Measurements from ENCODE around the gene TMEM150A. TPM values are rescaled to one million over a fixed set of nuclear protein-coding genes. Genes with fewer than 3 reads are reported as not detected.

TMEM150A gene
- total RNA-seq (6.3 TPM), polyA plus RNA-seq (39.0 TPM)

- Histone ChIP-seq H3K36me3 (ENCODE audit: insufficient read depth) (no peaks in the 10 kb centered on the region), H3K4me1 (ENCODE audit: insufficient read depth) (no peaks in the 10 kb centered on the region), H3K27ac (ENCODE audit: low read depth) (peak within 1 kb of the TSS; percentile 51), H3K4me3 (ENCODE audit: low read depth, low read length) (peak within 1 kb of the TSS; percentile 62)
- WGBS, result under 1% methylated on average over 73 of the region's 73 CpGs
- DNase-seq (ENCODE audit: extremely low spot score), result peak; percentile 80
These were observed at the start of gene TMEM150A for GRCh38 chr2:85602476-85603234. TMEM150A (minus strand) TSS chr2:85602698; CDS start chr2:85601948, 750 bp downstream.

- no peak for DNase-seq (ENCODE audit: extremely low spot score)
- Histone ChIP-seq H3K27ac (ENCODE audit: low read depth) (no peak overlapping the region), H3K4me1 (ENCODE audit: insufficient read depth) (no peaks in the 10 kb centered on the region), H3K4me3 (ENCODE audit: low read depth, low read length) (no peak overlapping the region), H3K36me3 (ENCODE audit: insufficient read depth) (peaks cover 8% of the 10 kb centered on the region)
- 94% methylated on average over 2 of the region's 2 CpGs for WGBS
These were observed 49.6 kb upstream of the TMEM150A start for GRCh38 chr2:85652056-85652455.

- 86% methylated on average over 3 of the region's 3 CpGs for WGBS
- no peak for DNase-seq (ENCODE audit: extremely low spot score)
- Histone ChIP-seq H3K36me3 (ENCODE audit: insufficient read depth) (peaks cover 10% of the 10 kb centered on the region), H3K4me3 (ENCODE audit: low read depth, low read length) (no peak overlapping the region), H3K4me1 (ENCODE audit: insufficient read depth) (no peaks in the 10 kb centered on the region), H3K27ac (ENCODE audit: low read depth) (no peak overlapping the region)
These were observed 48.6 kb upstream of the TMEM150A start for GRCh38 chr2:85651097-85651496.

GRCh38 chr2:85650456-85650855, 48.0 kb upstream of the TMEM150A start:
- H3K36me3 ChIP-seq (ENCODE audit: insufficient read depth), result peaks cover 14% of the 10 kb centered on the region
- DNase-seq (ENCODE audit: extremely low spot score), result no peak
- no peak overlapping the region for H3K4me3 ChIP-seq (ENCODE audit: low read depth, low read length)
- no peaks in the 10 kb centered on the region for H3K4me1 ChIP-seq (ENCODE audit: insufficient read depth)
- 97% methylated on average over 4 of the region's 4 CpGs for WGBS
- H3K27ac ChIP-seq (ENCODE audit: low read depth), result no peak overlapping the region

- Histone ChIP-seq H3K36me3 (ENCODE audit: insufficient read depth) (peaks cover 14% of the 10 kb centered on the region), H3K4me3 (ENCODE audit: low read depth, low read length) (no peak overlapping the region), H3K27ac (ENCODE audit: low read depth) (no peak overlapping the region), H3K4me1 (ENCODE audit: insufficient read depth) (no peaks in the 10 kb centered on the region)
- WGBS, result 65% methylated on average over 9 of the region's 9 CpGs
- DNase-seq (ENCODE audit: extremely low spot score), result no peak
These were observed 47.0 kb upstream of the TMEM150A start for GRCh38 chr2:85649201-85650190.

- Histone ChIP-seq H3K27ac (ENCODE audit: low read depth) (no peak overlapping the region), H3K4me1 (ENCODE audit: insufficient read depth) (no peaks in the 10 kb centered on the region), H3K36me3 (ENCODE audit: insufficient read depth) (peaks cover 14% of the 10 kb centered on the region), H3K4me3 (ENCODE audit: low read depth, low read length) (no peak overlapping the region)
- 58% methylated on average over 2 of the region's 2 CpGs for WGBS
- DNase-seq (ENCODE audit: extremely low spot score), result no peak
These were observed 46.1 kb upstream of the TMEM150A start for GRCh38 chr2:85648619-85649018.

- 90% methylated on average over 10 of the region's 10 CpGs for WGBS
- Histone ChIP-seq H3K27ac (ENCODE audit: low read depth) (no peak overlapping the region), H3K36me3 (ENCODE audit: insufficient read depth) (peaks cover 14% of the 10 kb centered on the region), H3K4me3 (ENCODE audit: low read depth, low read length) (no peak overlapping the region), H3K4me1 (ENCODE audit: insufficient read depth) (no peaks in the 10 kb centered on the region)
- DNase-seq (ENCODE audit: extremely low spot score), result no peak
These were observed 45.5 kb upstream of the TMEM150A start for GRCh38 chr2:85647823-85648526.

GRCh38 chr2:85646166-85646565, 43.7 kb upstream of the TMEM150A start:
- Histone ChIP-seq H3K36me3 (ENCODE audit: insufficient read depth) (peaks cover 12% of the 10 kb centered on the region), H3K4me3 (ENCODE audit: low read depth, low read length) (no peak overlapping the region), H3K4me1 (ENCODE audit: insufficient read depth) (no peaks in the 10 kb centered on the region), H3K27ac (ENCODE audit: low read depth) (no peak overlapping the region)
- 100% methylated on average over 2 of the region's 2 CpGs for WGBS
- DNase-seq (ENCODE audit: extremely low spot score), result no peak

- Histone ChIP-seq H3K4me3 (ENCODE audit: low read depth, low read length) (no peak overlapping the region), H3K36me3 (ENCODE audit: insufficient read depth) (peaks cover 13% of the 10 kb centered on the region)
- 96% methylated on average over 8 of the region's 8 CpGs for WGBS
These were observed 42.4 kb upstream of the TMEM150A start for GRCh38 chr2:85644909-85645308.

GRCh38 chr2:85642725-85643124, 40.2 kb upstream of the TMEM150A start:
- WGBS, result 78% methylated on average over 3 of the region's 3 CpGs
- Histone ChIP-seq H3K4me3 (ENCODE audit: low read depth, low read length) (no peak overlapping the region), H3K4me1 (ENCODE audit: insufficient read depth) (no peaks in the 10 kb centered on the region), H3K27ac (ENCODE audit: low read depth) (no peak overlapping the region), H3K36me3 (ENCODE audit: insufficient read depth) (peaks cover 8% of the 10 kb centered on the region)
- DNase-seq (ENCODE audit: extremely low spot score), result no peak

More at GRCh38 chr2:85644909-85645308, 42.4 kb upstream of the TMEM150A start:
- Histone ChIP-seq H3K4me1 (ENCODE audit: insufficient read depth) (no peaks in the 10 kb centered on the region), H3K27ac (ENCODE audit: low read depth) (no peak overlapping the region)
- DNase-seq (ENCODE audit: extremely low spot score), result no peak

- no peak for DNase-seq (ENCODE audit: extremely low spot score)
- Histone ChIP-seq H3K27ac (ENCODE audit: low read depth) (no peak overlapping the region), H3K4me1 (ENCODE audit: insufficient read depth) (no peaks in the 10 kb centered on the region), H3K4me3 (ENCODE audit: low read depth, low read length) (no peak overlapping the region), H3K36me3 (ENCODE audit: insufficient read depth) (peaks cover 3% of the 10 kb centered on the region)
- 75% methylated on average over 4 of the region's 4 CpGs for whole genome bisulfite sequencing
These were observed 33.1 kb upstream of the TMEM150A start for GRCh38 chr2:85635636-85636035.

- Histone ChIP-seq H3K27ac (ENCODE audit: low read depth) (no peak overlapping the region), H3K36me3 (ENCODE audit: insufficient read depth) (peaks cover 5% of the 10 kb centered on the region), H3K4me1 (ENCODE audit: insufficient read depth) (no peaks in the 10 kb centered on the region), H3K4me3 (ENCODE audit: low read depth, low read length) (no peak overlapping the region)
- 92% methylated on average over 8 of the region's 8 CpGs for WGBS
- no peak for DNase-seq (ENCODE audit: extremely low spot score)
These were observed 32.5 kb upstream of the TMEM150A start for GRCh38 chr2:85635011-85635410.

GRCh38 chr2:85631316-85631715, 28.8 kb upstream of the TMEM150A start:
- no peak overlapping the region for H3K27ac ChIP-seq (ENCODE audit: low read depth)
- H3K4me3 ChIP-seq (ENCODE audit: low read depth, low read length), result no peak overlapping the region
- H3K4me1 ChIP-seq (ENCODE audit: insufficient read depth), result no peaks in the 10 kb centered on the region
- DNase-seq (ENCODE audit: extremely low spot score), result no peak
- WGBS, result 93% methylated on average over 3 of the region's 3 CpGs
- H3K36me3 ChIP-seq (ENCODE audit: insufficient read depth), result peaks cover 10% of the 10 kb centered on the region
